Activated T-cell treated with anti-CD3 and anti-CD28 coated beads for 24 hours (primary cell): Measurements from ENCODE around the gene SLC2A13.

Source experiments
- DNase-seq: peaks from one replicate; pipeline ENCODE4 v3.0.0-alpha.2; 2020; ENCODE audit warnings: low read depth

Gene SLC2A13

DNA sequence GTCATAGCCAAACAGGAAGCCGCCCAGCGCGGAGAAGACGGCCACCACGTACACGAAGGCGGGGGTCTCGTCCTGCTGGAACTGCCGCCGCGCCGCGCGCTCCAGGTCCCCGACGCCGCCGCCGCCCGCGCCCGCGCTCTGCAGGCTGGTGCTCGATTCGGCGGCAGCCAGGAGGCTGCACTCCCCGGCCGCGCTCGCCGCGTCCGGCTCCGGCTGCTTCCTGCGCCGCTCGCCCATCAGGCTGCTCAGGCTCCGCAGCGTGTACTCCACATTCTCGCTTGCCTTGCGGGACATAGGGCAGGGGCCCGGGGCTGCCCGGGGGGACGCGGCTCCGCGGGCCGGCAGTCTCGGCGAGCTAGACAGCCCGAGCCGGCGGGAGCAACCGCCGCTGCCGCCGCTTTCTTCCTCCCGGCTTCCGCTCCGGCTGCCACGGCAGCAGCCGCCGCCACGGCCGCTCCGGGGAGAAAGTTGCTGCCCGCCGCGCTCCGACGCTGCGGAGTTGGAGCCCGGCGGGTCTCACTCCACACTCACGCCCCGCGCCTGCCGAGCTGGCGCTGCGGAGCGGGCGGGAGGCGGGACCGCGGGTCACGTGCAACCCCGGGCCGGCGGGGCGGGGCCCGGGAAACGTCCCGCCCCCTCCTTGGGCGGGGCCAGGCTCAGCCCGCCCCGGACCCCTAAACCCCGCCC, at the start of gene SLC2A13:
TSS of gene SLC2A13 (minus strand) at position 567 of the 687 bp plus-strand sequence. CDS start at position 294, 273 bp downstream.
- peak; percentile 64 for DNase-seq

DNA sequence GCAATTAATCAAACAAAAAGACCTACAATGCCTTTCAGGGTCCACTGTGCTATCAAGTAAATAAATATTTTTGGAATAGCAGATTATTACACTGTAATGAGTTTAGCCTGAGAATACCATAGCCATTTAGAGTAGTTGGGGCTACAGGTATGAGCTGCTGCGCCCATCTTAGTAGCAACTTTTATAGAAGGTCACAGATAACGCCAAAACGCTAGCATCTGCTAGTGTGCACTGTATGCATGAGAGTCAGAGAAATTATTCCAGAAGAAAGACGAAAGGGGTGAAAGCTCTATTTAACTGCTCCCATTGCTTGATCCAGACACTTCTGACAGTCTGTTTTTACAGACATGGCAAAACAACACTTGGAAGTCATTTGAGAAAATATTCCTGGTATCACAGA, 48.5 kb upstream of the SLC2A13 start:
- no peak for DNase-seq

GRCh38 chr12:40153432-40153831, 47.6 kb upstream of the SLC2A13 start:
- DNase-seq: no peak

- no peak for DNase-seq
Measured at GRCh38 chr12:40152783-40153383, 47.0 kb upstream of the SLC2A13 start.

- DNase-seq: no peak
Measured at GRCh38 chr12:40149673-40150260, 43.9 kb upstream of the SLC2A13 start.

DNA sequence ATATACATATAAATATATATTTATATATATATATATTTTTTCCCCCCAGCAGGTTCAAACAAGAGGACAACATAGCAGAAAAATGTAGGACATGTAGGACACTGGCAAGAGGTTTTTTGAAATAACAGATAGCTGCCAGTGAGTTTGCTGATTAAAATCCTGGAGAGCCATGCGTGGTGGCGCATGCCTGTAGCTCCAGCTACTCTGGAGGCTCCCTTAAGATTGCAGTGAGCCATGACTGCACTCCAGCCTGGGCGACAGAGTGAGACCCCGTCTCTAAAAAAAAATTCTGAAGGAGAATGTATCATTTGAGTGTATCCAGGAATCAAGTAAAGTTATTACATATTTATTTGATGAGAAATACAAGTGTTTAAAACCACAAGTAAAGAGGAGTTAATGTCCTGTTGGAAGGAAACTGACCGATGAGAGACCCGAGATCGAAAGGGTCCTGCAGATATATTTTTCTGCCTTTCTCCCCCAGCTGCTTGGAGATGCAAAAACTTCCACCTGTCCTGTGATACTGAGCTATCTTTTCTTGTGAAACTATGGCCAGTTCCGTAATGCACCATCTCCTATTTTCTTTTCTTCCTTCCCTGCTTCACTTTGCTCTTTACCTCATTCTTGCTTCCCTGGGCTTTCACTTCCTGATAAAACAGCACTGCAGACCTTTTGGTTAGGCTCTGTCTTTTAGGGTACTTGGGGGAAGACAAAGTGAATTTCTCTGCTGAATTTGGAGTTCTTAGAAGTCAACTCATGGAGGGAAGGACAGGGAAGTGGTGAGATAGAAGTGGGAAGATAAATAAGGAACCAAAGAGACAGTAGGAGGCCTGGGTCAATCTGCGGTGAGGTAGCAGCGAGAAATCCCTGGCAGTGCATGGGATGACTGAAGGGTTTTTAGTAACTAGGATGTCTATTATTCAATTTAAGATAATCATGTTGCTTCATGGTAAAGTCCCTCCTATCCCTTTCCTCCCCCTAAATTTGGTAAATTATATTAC, 41.2 kb upstream of the SLC2A13 start:
- DNase-seq: no peak

- no peak for DNase-seq
Measured at GRCh38 chr12:40145896-40146295, 40.0 kb upstream of the SLC2A13 start.

DNA sequence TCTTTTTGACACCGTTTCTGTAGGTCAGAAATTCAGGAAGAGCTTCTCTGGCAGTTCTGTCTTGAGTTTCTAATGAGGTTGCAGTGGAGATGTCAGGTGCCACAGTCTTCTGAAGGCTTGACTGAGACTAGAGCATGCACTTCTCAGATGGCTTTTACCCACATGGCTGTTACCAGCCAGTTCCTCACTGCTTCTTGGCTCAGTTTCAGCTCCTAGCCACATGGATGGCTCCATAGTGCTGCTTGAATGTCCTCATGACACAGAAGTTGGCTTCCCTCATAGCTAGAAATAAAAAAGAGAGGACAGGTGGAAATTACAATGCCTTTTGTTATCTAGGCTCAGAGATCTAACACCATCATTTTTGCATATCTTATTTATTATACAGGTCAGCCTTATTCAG, 38.1 kb upstream of the SLC2A13 start:
- no peak for DNase-seq

DNA sequence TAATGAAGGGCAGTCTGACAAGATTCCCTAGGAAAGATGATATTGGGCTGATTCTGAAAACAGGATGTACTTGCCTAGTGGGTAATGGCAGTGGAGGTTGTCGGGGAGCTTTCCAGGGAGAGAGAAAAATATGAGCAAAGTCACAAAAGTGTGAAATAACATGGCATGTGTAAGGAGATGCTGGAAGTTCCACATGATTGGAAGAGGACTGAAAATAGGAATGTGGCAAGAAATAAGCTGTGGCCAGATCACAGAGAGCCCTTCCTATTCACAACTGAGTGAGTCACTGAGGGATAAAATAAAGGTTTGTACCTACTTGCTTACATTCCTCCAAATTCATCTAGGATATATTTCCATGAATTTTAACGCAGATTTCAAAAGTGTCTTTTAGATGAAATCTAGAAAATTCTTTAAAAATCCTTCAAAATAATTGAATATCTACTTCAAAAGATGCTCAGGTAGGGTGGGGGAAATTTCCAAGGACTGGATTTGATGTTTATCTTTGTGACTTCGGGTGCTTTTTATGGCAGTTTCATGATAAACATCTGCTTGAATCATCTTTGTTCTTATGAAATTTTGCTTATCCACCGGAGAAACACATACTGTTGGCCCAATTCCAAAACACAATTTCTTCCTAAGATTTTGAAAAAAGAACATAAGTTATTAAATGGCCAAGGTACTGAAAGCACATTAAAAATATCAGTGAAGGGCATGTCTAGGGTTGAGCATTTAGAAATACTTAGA, 36.3 kb upstream of the SLC2A13 start:
- DNase-seq: no peak

DNA sequence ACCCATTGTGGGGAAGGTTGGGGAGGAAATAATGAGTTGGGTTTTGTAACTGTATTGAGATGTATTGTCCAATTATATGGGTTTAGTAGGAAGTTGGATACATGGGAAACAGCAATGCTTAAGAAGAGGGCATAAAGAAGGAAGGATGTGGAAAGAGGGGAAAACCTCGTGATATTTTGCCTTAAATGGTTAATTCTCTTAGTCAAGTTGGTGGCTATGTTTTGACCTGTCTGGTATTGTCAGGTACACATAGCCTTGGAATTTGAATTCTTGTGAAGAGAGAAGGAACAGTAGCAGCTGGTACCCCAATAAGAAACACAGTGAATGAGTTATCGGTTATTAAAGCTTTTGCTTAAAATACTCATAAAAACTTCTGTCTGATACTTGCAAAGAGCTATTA, 32.6 kb upstream of the SLC2A13 start:
- no peak for DNase-seq

GRCh38 chr12:40137252-40137651, 31.4 kb upstream of the SLC2A13 start:
- DNase-seq: no peak

DNA sequence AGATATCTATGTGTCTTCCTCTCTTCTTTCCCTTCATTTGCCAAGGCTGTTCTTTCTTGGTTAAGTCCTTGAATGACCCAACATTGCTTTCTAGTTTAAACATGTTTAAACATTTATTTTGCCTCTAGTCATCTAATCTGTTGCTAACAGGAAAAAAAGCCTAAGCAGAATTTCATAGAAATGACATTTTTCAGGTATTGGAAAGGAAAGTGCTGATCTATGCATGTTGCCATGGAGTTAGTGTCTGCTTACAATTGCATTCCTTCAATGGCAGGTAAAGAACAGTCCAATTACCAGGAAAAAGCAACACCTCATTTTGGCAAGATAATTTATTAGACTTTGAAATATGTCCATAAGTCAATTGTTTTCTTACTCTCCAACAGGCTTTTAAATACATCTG, 21.5 kb upstream of the SLC2A13 start:
- DNase-seq: no peak

DNA sequence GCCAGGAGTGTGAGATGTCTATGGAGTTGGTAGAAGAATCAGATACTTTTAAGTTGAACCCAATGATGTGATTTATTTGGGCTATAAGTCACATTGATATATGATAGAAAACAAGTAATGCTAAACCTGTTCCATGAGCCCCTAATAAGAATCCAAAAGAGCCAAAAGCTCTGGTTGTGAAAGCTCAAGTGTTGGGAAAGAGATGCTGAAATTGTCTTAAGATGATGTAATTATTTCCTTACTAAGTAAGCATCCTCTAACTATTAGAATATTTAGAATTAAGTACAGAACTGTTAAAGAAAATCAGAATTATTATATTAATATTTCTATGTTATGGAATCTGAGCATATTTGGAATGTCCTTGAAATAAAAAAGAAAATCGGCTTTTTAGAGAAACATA, 17.6 kb upstream of the SLC2A13 start:
- no peak for DNase-seq

GRCh38 chr12:40122842-40123241, 17.0 kb upstream of the SLC2A13 start:
- no peak for DNase-seq

DNA sequence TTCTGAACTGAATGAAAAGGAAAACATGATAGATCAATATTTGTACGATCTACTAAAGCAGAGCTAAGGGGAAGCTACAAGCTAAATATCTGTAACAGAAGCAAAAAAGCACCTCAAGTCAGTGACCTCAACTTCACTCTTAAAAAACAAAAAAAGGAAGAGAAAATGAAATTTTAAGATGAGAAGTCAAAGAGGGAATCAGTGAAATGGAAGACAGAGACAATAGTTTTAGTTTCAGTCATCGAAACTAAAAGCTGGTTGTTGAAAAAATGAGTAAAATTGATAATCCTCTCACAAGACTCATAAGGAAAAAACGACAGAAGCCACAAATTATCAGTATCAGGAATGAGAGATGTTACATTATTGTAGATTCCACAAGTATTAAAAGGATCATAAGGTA, 11.9 kb upstream of the SLC2A13 start:
- DNase-seq: no peak

DNA sequence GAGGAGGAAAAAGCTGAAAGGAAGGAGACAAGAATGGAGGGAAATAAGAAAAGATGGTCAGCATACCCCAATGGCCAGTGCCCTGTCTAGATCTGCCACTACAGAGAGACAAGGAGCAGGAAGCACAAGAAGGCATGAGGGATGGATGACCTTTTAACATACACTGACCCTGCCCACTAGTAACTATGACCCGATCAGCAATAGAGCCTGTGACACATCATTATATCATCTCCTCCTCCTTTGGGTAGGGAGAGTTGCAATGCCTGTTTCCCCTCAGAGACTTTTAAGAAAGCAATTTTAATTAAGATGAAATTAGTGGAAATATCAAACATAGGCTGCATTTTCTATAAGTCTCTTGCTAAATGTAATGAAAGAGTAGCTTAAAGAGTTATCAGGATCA, 4.7 kb upstream of the SLC2A13 start:
- DNase-seq: no peak

GRCh38 chr12:40107803-40108620, 2.1 kb upstream of the SLC2A13 start:
- no peak for DNase-seq

GRCh38 chr12:40107098-40107802, 1.4 kb upstream of the SLC2A13 start:
- DNase-seq: peak; percentile 80

DNA sequence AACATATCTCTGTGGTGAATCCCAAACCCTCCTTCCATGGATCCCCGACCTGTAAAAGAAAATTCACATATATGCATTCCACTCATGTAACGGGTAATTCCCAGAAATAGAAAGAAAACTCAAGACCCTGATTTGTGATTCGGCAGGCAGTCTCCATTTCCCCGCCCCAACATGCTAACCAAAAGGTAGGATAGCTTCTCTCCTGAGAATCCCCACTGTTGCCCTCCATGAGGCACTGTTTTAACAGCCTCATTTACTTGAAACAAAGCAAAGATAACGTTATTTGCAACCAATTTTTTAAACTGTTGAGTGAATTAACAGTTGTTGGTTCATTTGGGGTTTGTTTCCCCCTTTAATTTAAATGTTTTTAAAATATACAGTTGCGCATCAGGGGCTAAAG, 774 bp upstream of the SLC2A13 start:
- no peak for DNase-seq

GRCh38 chr12:40106202-40106533, 287 bp upstream of the SLC2A13 start:
- DNase-seq: no peak

- DNase-seq: no peak
Measured at GRCh38 chr12:40105265-40105514, 691 bp downstream of the SLC2A13 start.
